Smooth muscle cell of the brain vasculature (primary cell): ENCODE measurements around the gene ANKRD28.
"Not testable (repeated sequence)": the region's sequence is repeated elsewhere in the genome, so short reads cannot be mapped to it uniquely, and the experiment has no call there.

Source experiments
- DNase-seq: peaks from one replicate; pipeline ENCODE4 v3.0.0-alpha.2; 2012; ENCODE audit warnings: low read depth, low spot score

The ANKRD28 gene

DNA sequence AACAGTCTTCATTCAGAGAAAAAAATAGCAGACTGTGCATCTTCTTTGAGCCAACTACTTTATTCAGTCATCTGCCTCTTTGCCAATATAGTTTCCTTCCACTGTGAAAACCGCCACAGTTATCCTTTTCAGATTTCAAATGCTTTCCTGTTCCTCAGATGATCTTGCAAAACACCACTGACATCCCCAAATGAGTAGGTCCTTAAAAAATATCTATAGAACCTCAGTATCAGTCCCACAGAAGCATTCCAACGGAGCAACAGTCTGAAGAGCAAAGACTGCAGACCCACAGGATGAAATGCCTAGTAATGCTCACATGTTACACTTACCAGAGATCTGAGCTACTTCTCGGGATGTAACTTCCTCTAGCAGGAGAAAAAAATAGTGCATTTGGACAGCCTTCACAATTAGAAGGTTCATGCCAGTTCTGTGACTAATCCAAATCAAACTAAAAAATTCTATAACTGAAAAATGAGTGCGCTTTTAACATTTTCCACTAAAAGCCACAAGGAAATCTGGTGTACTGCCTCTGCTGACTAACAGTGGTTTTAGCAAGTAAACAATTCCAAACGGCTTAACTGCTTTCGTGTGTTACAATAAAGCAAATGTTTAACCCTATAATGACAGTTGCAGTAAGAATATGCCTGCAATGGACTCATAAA, at the start of gene ANKRD28:
TSS of gene ANKRD28 (minus strand) at position 338 of the 662 bp plus-strand sequence. CDS start 1,458 bp downstream, outside the sequence.
- no peak for DNase-seq

DNA sequence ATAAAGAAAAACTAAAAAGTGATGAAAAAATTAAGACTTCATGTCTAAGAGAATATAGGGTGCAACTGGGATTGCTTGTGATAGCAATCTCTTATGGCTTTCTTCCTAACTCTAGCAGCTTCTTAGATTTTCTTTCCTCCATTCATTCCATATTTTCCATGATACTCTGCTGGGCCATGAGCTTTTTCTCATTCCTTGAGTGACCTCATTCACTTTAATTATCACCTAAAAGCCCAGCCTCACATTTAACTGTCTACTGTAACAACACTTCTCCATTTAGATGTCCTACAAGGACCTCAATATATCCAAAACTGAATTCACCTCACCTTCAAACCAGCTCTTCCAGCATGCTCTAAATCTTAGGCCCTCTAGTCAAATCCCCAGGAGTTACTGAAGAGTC, 49.5 kb upstream of the ANKRD28 start:
- no peak for DNase-seq

DNA sequence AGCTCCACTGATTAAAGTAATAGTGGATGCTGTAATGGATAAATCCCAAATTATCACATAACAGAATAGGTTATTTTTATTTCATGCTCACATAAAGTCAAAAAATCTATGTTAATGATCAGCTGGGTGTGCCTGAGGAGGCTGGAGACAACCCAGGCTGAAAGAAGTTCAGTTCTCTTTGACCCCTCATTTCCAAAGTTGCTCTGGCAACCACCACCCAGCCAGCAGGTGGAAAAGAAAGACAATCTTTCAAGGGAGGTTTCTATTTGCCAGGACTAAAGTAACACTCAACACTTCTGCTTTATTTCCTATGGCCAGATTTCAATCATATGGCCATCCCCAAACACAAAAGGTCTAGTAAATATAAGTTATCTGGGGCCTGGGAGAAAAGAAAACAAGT, 48.8 kb upstream of the ANKRD28 start:
- DNase-seq = no peak

DNA sequence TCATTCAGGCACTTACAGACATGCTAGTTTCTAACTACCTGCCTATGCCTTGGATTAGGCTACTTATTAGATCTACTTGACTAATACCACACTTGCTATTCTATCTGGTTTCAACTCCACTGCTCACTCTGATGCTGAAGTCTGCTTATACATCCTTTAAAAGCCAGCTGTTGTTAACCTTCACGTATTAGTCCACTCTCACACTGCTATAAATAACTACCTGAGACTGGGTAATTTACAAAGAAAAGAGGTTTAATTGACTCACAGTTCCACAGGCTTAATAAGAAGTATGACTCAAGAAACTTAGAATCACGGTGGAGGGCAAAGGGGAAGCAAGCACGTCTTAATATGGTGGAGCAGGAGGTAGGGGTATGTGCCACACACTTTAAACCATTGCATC, 47.7 kb upstream of the ANKRD28 start:
- no peak for DNase-seq

DNA sequence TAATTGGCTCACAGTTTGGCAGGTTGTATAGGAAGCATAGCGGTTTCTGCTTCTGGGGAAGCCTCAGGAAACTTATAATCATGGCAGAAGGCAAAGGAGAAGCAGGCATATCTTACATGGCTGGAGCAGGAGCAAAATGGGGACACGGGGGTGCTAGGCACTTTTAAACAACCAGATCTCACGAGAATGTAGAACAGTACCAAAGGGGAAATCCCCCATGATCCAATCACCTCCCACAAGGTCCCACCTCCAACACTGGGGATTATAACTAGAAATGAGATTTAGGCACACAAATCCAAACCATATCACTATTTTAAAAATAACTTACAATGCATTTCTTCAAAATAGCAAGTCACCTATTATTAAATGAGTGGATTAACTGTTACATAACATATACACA, 47.1 kb upstream of the ANKRD28 start:
- DNase-seq = no peak

DNA sequence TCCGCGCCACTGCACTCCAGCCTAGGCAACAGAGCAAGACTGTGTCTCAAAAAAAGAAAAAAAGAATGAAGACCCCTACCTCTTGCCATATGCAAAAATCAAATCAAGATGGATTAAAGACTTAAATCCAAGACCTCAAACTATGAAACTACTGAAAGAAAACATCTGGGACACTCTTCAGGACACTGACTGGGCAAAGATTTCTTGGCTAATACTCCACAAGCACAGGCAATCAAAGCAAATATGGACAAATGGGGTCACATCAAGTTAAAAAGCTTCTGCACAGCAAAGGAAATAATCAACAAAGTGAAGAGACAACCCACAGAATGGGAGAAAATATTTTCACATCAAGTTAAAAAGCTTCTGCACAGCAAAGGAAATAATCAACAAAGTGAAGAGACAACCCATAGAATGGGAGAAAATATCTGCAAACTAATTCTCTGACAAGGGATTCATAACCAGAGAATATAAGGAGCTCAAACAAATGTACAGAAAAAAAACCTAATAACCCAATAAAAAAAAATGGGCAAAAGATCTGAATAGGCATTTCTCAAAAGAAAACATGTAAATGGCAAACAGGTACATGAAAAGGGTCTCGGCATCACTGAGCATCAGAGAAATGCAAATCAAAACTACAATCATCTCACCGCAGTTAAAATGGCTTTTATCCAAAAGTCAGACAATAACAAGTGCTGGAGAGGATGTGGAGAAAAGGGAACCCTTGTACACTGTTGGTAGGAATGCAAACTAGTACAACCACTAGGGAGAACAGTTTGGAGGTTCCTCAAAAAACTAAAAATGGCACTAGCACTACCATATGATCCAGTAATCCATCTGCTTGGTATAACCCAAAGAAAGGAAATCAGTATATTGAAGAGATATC, 43.6 kb upstream of the ANKRD28 start:
- DNase-seq = not testable (repeated sequence)

DNA sequence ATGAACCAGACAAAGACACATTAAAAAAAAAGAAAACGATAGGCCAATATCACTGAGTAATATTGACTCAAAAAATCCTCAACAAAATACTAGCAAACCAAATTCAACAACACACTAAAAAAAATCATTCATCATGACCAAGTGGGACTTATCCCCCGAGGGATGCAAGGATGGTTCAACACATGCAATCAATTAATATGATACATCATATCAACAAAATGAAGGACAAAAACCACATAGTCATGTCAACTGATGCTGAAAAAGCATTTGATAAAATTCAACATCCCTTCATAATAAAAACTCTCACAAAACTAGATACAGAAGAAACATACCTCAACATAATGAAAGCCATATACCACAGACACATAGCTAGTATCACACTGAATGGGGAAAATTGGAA, 41.8 kb upstream of the ANKRD28 start:
- no peak for DNase-seq

DNA sequence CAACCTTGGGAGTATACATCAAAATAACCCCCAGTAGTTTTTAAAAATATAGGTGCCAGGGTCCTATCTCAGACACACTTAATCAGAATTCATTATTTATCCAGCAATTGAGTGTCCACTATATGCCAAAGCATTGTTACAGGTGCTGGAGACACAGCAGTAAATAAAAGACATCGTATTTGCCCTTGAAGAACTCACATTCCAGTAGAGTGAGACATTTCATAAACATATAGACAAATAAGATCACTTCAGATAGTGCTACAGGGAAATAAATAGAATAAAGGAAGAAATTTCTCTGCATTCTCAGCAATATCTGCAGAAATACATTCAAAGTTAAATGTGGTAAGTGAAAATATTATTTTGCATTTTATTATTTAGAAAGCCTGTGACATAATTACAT, 34.1 kb upstream of the ANKRD28 start:
- no peak for DNase-seq

DNA sequence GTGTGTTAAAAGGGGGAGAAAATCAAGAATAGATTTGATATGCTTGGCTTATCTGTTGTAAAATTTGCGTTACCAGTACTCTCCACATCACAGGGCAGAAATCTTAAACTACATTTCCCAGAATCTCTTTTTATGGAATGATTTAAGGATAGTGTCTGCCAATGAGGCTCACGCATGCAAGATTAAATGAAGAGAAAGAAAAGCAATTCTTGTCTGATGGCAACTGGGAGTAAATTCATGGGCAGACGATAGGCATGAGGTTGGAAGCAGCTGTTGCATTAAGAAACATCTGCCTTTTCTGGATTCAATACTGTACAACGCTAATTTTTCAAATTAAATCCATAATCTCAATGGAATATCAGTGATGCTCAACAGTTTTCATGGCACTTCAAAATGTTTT, 27.2 kb upstream of the ANKRD28 start:
- no peak for DNase-seq

DNA sequence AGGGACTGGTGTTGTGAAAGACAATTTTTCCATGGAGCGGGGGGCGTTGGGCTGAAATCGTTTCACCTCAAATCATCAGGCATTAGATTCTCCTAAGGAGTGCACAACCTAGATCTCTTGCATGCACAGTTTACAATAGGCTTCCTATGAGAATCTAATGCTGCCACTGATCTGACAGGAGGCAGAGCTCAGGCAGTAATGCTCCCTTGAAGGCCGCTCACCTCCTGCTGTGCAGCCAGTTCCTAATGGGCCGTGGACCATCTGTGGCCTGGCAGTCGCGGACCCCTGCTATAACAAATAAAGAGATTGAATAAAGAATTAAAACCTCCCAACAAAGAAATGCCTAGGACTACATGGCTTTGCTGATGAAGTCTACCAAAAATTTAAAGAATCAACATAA, 25.3 kb upstream of the ANKRD28 start:
- no peak for DNase-seq

DNA sequence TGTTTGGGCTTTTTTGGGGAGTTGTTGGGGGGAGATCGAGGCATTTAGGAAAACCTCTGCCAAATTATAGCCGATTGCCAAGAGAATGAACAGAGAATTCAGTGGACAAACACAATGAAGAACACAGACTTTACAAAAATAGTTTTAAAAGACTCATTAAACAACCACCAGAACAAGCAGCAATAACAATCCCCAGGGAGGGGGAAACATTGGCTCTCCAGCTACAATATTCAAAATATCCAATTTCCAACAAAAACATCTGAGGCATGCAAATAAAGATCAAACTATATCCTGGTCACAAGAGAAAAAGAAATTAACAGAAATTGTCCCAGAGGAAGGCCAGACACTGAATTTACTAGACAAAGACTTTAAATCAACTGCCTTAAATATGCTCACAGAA, 24.5 kb upstream of the ANKRD28 start:
- DNase-seq = no peak

DNA sequence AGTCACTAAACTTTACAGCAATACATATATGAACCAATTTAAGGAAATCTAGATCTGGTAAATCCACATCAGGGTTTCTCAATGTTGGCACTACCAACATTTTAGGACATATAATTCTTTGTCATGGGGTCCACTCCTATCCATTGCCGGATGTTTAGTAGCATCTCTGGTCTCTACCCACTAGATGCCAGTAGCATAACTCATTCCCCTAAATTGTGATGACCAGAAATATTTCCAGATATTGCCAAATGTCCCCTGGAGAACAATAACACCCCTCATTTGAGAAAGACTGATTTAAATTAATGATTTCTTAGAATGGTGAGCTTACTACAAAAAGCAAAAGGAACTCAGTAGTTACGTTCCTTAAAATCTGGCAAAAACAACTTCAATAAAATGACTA, 23.1 kb upstream of the ANKRD28 start:
- DNase-seq = no peak

DNA sequence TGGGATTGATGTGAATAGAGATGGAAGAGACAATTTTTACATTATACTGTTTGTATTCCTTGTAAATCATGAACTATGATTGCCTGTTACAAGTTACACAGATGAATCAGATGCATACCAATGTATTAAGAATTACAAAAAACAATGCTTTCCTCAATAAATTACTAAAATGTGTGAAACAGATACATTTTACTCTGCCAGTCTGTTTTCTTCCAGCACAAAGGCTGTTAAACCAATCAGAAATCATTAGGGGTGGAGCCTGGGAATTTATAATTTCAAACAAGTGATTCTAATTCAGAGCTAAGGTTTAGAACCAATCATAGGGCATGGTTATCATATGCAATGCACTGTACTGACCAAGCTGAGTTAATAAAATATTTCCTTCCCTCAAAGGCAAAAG, 21.8 kb upstream of the ANKRD28 start:
- no peak for DNase-seq

DNA sequence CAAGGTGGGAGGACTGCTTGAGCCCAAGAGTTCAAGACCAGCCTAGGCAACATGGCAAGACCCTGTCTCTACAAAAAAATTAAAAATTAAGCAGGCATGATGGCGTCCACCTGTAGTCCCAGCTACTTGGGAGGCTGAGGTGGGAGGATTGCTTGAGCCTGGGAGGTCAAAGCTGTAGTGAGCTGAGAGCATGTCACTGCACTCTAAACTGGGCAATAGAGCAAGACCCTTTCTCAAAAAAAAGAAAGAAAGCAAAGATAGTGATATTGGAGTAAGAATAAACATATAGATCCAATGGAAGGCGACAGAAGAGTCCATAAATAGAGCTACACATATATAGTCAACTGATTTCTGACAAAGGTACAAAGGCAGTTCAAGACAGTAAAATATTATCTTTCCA, 21.3 kb upstream of the ANKRD28 start:
- no peak for DNase-seq

DNA sequence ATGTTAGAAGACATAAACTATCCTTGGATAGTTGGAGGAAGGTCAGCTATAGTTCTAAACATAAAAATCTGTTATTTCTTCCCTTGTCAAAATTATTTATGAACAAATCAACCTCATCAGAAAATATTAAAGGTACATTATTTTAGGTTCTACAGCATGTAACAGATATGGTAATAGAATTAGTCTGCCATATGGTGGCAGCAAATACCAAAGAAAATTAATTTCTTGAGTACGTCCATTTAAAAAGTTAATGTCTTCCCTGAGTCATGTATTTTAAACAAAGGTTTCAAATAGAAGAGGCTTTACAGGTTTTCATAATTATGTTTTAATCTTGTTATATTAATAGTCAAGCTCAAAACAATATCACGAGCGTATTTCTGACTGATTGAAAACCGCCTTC, 17.9 kb upstream of the ANKRD28 start:
- DNase-seq = no peak

DNA sequence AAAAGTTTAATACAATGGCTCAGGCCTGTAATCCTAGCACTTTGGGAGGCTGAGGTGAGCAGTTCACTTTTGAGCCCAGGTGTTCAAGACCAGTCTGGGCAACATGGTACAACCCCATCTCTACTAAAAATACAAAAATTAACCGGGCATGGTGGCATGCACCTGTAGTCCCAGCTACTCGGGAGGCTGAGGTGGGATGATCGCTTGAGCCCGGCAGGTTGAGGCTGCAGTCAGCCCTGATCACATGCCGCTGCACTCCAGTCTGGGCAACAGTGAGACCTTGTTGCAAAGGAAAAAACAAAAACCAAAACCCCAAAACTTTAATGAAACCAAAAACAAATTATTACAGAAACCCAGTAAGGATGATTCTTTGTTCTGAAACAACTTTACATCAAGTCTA, 15.3 kb upstream of the ANKRD28 start:
- not testable (repeated sequence) for DNase-seq

DNA sequence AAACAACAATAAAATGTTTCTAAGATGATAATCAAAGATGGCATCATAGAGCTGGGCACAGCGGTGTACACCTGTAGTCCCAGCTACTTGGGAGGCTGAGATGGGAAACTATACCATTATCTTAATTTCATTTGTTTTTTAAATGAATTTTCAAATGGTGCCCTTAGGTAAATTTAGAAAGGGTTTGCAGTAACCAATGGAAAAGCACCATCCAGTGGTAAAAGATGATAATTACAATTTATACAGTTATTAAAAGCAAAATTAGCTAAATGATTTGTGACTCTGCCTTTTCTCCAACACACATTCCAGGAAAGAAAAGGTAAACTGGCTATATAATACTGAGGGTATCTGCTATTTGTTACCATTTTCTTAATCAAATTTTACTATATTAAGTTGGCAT, 14.4 kb upstream of the ANKRD28 start:
- no peak for DNase-seq

DNA sequence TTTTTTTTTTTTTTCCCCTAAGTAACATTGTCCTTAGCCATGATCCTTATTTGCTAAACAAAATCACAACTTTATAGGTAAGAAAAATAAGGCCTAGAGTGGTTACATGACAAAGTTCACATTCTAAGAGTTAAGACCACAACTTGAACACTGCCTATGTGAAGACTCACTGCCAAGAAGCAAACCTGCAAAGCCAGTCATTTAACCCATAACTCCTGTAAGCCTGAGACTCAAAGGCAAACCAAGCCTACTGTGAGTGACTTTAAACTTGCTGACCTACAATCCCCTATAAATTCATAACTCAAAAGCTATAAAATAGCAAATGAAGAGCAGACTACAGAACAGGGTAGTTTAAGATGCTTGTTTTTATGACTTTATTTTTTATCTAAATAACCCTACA, 12.9 kb upstream of the ANKRD28 start:
- DNase-seq = no peak

DNA sequence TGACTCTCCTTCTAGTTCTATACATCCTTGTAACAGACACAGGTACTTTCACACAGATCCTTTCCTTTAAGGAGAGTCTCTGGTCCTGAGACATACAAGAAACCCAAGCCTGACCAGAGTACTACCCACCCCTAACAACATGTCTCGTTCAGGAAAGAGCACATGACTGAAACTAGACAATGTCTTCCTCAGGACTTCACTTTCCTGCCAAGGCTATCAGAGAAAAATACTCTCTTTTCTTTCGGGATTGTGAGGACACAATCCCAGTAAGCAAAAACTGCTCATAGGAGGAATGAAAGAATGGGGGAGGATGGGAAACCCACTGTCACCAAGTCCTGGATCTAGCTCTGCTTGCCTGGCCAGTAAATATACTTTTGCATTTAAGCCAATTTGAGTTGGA, 11.5 kb upstream of the ANKRD28 start:
- no peak for DNase-seq

DNA sequence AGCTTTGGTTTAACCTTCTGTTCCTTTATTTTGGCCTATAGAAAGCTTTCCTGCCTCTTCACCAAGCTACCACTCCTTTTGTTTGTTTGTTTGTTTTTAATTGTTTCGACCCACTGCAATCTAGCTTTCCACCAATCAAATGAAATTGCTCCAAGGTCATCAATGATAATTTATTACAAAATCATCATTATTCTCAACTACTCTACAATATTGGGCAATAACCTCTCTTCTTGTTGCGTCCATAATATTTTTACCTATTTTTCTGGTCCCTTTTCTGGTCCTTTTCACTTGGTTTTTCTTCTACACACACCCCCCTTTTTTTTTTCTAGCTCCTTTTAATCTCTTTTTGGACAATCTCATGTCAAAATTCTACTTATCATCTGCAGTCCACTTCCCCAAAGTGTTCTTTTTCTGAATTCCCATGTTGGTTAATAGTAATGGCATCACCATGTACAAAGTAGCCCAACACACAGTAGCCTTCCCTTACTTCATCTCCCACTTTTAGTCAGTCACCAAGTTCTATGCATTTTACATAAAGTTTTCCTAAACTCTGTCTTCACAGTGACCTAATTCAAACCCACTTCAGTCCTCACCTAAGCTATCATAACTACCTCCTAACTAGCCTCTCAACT, 11.0 kb upstream of the ANKRD28 start:
- DNase-seq = no peak

DNA sequence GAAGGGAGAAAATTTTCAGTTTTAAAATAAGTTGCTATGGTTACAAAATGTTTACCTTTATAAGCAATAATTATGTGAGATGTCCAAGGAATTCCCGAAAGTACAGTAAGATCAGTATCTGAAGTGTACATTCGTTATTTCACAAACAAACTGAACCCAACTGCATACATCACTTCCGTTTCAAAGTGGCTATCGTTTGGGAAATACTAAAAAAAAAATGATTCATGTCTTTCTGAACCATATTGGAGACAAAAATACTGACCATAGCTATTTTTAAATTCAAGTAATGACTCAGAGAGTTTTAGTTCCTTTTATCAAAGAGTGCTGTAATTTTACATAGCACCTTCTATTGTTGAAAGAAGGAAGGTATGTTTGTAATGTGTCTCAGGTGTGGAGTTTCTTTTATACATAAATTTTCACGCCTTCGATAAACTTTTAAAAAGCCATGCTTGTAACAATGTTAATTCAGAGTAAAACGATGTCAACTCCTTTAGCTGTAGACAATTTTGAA, 8.0 kb upstream of the ANKRD28 start:
- DNase-seq = no peak

DNA sequence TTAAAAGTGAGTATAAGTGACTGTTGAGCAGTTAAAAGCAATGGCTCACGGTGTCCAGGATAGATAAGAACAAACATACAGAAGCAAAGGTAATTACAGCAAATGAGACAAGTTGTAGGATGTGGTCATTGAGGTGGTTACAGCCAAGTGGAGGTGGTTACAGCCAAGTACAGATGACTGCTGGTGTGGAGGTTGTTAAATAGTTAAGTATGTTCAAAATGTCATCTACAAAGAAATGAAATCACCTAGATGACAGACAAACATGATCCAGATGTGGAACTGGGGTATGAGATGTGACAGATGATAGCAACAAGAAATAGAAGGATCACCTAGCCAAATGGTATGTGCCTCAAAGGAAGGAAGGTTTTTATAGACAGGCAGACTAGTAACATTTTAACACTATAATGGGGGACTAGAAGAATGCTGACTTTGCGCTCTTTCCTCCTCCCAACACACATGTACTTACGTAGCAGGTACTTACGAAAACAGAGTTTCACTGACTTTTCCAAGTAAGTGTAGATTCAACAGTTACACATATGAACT, 6.8 kb upstream of the ANKRD28 start:
- DNase-seq = no peak
